H9 (cell line): Measurements from ENCODE around the gene MIER2. TPM values are rescaled to one million over a fixed set of nuclear protein-coding genes. Genes with fewer than 3 reads are reported as not detected.

ENCODE experiments used
- DNase-seq: peaks from one replicate; pipeline ENCODE4 v3.0.0-alpha.2; 2017
- H2AFZ ChIP-seq: one replicate; pipeline ENCODE4 v1.6.1; 2013; ENCODE audit warnings: mild to moderate bottlenecking, low read length, control low read depth, moderate library complexity
- H2AK5ac ChIP-seq: 2 replicates; pipeline ENCODE4 v1.6.1; 2013; ENCODE audit warnings: low read length, control low read depth, mixed read lengths; ENCODE audit not compliant: insufficient read length
- H2BK120ac ChIP-seq: one replicate; pipeline ENCODE4 v1.6.1; 2013; ENCODE audit warnings: low read depth, mild to moderate bottlenecking, low read length, control low read depth, inconsistent platforms; ENCODE audit not compliant: poor library complexity, severe bottlenecking
- H2BK12ac ChIP-seq: 2 replicates; pipeline ENCODE4 v1.6.1; 2013; ENCODE audit warnings: low read length, control low read depth, mixed read lengths, low read depth; ENCODE audit not compliant: insufficient read length
- H2BK15ac ChIP-seq: 2 replicates; pipeline ENCODE4 v1.6.1; 2013; ENCODE audit warnings: low read depth, low read length, control low read depth
- H2BK20ac ChIP-seq: one replicate; pipeline ENCODE4 v1.6.1; 2013; ENCODE audit warnings: low read depth, mild to moderate bottlenecking, low read length, control low read depth, inconsistent platforms; ENCODE audit not compliant: poor library complexity, severe bottlenecking
- H2BK5ac ChIP-seq: 2 replicates; pipeline ENCODE4 v1.6.1; 2013; ENCODE audit warnings: low read length, control low read depth, mixed read lengths; ENCODE audit not compliant: insufficient read length
- H3K14ac ChIP-seq: 2 replicates; pipeline ENCODE4 v1.6.1; 2013; ENCODE audit warnings: low read length, control low read depth; ENCODE audit not compliant: insufficient read depth
- H3K18ac ChIP-seq: 2 replicates; pipeline ENCODE4 v1.6.1; 2013; ENCODE audit warnings: low read depth, mild to moderate bottlenecking, mixed read lengths, low read length, control low read depth; ENCODE audit not compliant: insufficient read length
- H3K23ac ChIP-seq: 2 replicates; pipeline ENCODE4 v1.6.1; 2013; ENCODE audit warnings: low read length, control low read depth, mixed read lengths, low read depth; ENCODE audit not compliant: insufficient read length
- H3K23me2 ChIP-seq: 2 replicates; pipeline ENCODE4 v1.6.1; 2013; ENCODE audit warnings: low read depth, mild to moderate bottlenecking, mixed read lengths, low read length, control low read depth; ENCODE audit not compliant: insufficient read length, poor library complexity, severe bottlenecking
- H3K27ac ChIP-seq: 2 replicates; pipeline ENCODE4 v1.5.1; 2013; ENCODE audit warnings: low read length, control low read depth, mixed read lengths, low read depth; ENCODE audit not compliant: insufficient read length
- H3K27me3 ChIP-seq: 2 replicates; pipeline ENCODE4 v1.6.1; 2013; ENCODE audit warnings: low read length, control low read depth, inconsistent platforms; ENCODE audit not compliant: insufficient read depth
- H3K4ac ChIP-seq: 2 replicates; pipeline ENCODE4 v1.6.1; 2013; ENCODE audit warnings: low read depth, mild to moderate bottlenecking, control low read depth, inconsistent platforms, low read length, moderate library complexity
- H3K4me1 ChIP-seq: 2 replicates; pipeline ENCODE4 v1.6.1; 2013; ENCODE audit warnings: low read length, control low read depth, inconsistent platforms; ENCODE audit not compliant: insufficient read depth
- H3K4me2 ChIP-seq: 2 replicates; pipeline ENCODE4 v1.6.1; 2013; ENCODE audit warnings: low read length, control low read depth, mixed read lengths; ENCODE audit not compliant: insufficient read length, insufficient read depth
- H3K56ac ChIP-seq: 2 replicates; pipeline ENCODE4 v1.6.1; 2013; ENCODE audit warnings: low read depth, mild to moderate bottlenecking, mixed read lengths, low read length, control low read depth; ENCODE audit not compliant: insufficient read length
- H3K79me1 ChIP-seq: 2 replicates; pipeline ENCODE4 v1.6.1; 2013; ENCODE audit warnings: low read depth, mild to moderate bottlenecking, moderate library complexity, low read length, control low read depth, inconsistent platforms; ENCODE audit not compliant: insufficient read depth, poor library complexity, severe bottlenecking
- H3K79me2 ChIP-seq: 2 replicates; pipeline ENCODE4 v1.6.1; 2013; ENCODE audit warnings: low read length, control low read depth, inconsistent platforms; ENCODE audit not compliant: insufficient read depth
- H3K9ac ChIP-seq: 2 replicates; pipeline ENCODE4 v1.6.1; 2013; ENCODE audit warnings: low read length, control low read depth, mixed read lengths; ENCODE audit not compliant: insufficient read length; ENCODE audit errors: extremely low read depth
- H3K9me3 ChIP-seq: one replicate; pipeline ENCODE4 v1.6.1; 2013; ENCODE audit warnings: low read depth, low read length, inconsistent platforms; ENCODE audit not compliant: control insufficient read depth
- H3T11ph ChIP-seq: one replicate; pipeline ENCODE4 v1.6.1; 2013; ENCODE audit warnings: mild to moderate bottlenecking, low read length, control low read depth, inconsistent platforms
- H4K20me1 ChIP-seq: one replicate; pipeline ENCODE4 v1.6.1; 2013; ENCODE audit not compliant: control insufficient read depth, insufficient read length, insufficient read depth
- H4K5ac ChIP-seq: 2 replicates; pipeline ENCODE4 v1.6.1; 2013; ENCODE audit warnings: low read depth, mild to moderate bottlenecking, mixed read lengths, low read length, control low read depth; ENCODE audit not compliant: insufficient read length
- H4K8ac ChIP-seq: replicated peaks from 2 replicates; pipeline ENCODE4 v1.6.1; 2013; ENCODE audit warnings: low read length, control low read depth, mixed read lengths, low read depth; ENCODE audit not compliant: insufficient read length
- H4K91ac ChIP-seq: 2 replicates; pipeline ENCODE4 v1.6.1; 2013; ENCODE audit warnings: low read depth, mild to moderate bottlenecking, moderate library complexity, mixed read lengths, low read length, control low read depth; ENCODE audit not compliant: insufficient read length
- H3K27ac Mint-ChIP-seq, 3 experiments: 2 replicates in 2 of 3; 3 replicates in 1 of 3; pipeline ENCODE4 v1.8.0; 2020 to 2021; ENCODE audit warnings: mixed read lengths in 3 of 3, mild to moderate bottlenecking in 1 of 3, moderate library complexity in 1 of 3
- H3K27me3 Mint-ChIP-seq: 2 replicates; pipeline ENCODE4 v1.8.0; 2021; ENCODE audit warnings: low read depth, mild to moderate bottlenecking, moderate library complexity, mixed read lengths
- H3K36me3 Mint-ChIP-seq, 3 experiments: 2 replicates in 2 of 3; 3 replicates in 1 of 3; pipeline ENCODE4 v1.8.0; 2020 to 2021; ENCODE audit warnings: low read depth in 3 of 3, mixed read lengths in 3 of 3; ENCODE audit not compliant: insufficient read depth in 1 of 3
- H3K4me1 Mint-ChIP-seq, 2 experiments: 2 replicates each; pipeline ENCODE4 v1.8.0; 2020; ENCODE audit warnings: mixed read lengths in 2 of 2
- H3K4me3 Mint-ChIP-seq, 2 experiments: 2 replicates in 1 of 2; 3 replicates in 1 of 2; pipeline ENCODE4 v1.8.0; 2020 to 2021; ENCODE audit warnings: mild to moderate bottlenecking in 2 of 2, mixed read lengths in 2 of 2, moderate library complexity in 1 of 2
- H3K9me3 Mint-ChIP-seq, 2 experiments: 2 replicates in 1 of 2; 3 replicates in 1 of 2; pipeline ENCODE4 v1.8.0; 2020; ENCODE audit warnings: mild to moderate bottlenecking in 2 of 2, mixed read lengths in 2 of 2, moderate library complexity in 1 of 2
- WGBS: extraction: QIAGEN DNeasy Blood & Tissue Kit; methylation state at CpG from one replicate; pipeline ENCODE4 v1.1.7; 2013; ENCODE audit warnings: missing lambda C conversion rate, low lambda C conversion rate, mixed read lengths; ENCODE audit not compliant: insufficient read length; ENCODE audit errors: extremely low coverage; 5-methylcytosine and 5-hydroxymethylcytosine counted together
- total RNA-seq: library from RNA; stranded (reverse); gene quantifications from 2 replicates; pipeline ENCODE4 v1.2.1, GENCODE V29; 2021
- TF ChIP-seq, protein P1 (sequence below): fragments of 200-600 bp; sonication (generic); conservative IDR thresholded peaks from 3 replicates; pipeline ENCODE4 v1.8.0; 2021; ENCODE audit warnings: antibody characterized with exemption, mild to moderate bottlenecking

Gene MIER2
- total RNA-seq, 1 experiment from 2014 or later = 60.5 TPM

DNA sequence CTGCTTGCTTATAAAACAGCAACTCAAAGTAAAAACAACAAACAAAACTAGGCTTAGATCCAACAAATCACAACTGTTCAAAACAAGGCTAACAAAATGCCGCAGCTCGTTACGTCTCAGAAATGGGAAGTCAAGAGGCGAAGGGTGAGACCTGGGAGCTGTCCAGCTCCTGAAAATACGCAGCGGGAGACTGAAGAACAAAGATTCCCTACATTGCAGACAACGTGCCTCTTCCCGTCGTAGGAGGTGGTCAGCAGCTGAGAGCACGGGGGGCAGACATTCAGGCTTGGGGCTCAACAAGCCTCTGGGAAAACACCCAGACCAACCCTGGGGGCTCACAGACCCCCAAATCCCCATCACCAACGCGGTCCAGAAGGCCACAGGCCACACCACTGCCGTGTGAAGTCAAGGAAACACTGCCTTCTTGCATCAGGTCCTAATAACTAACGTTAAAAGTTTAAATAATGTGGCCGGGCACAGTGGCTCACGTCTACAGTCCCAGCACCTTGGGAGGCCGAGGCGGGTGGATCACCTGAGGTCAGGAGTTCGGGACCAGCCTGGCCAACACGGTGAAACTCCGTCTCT, 66.9 kb downstream of the MIER2 start:
- no peak overlapping the region for H2BK20ac ChIP-seq
- H3K23ac ChIP-seq = no peak overlapping the region
- no peak overlapping the region for H2BK5ac ChIP-seq
- H3K79me1 ChIP-seq = no peaks in the 10 kb centered on the region
- H4K8ac ChIP-seq = no peak overlapping the region
- no peak overlapping the region for H3K27ac ChIP-seq
- peaks cover 12 to 40% (median 24%) of the 10 kb centered on the region in 3 experiments for H3K36me3 Mint-ChIP-seq
- H3K23me2 ChIP-seq = no peaks in the 10 kb centered on the region
- H3K4me3 Mint-ChIP-seq = peak overlapping the region in 1 of 2 experiments; percentile 59; a peak in 1 of 5 replicates
- no peak overlapping the region for H3K9ac ChIP-seq
- H2AFZ ChIP-seq = no peak overlapping the region
- H3K18ac ChIP-seq = no peak overlapping the region
- no peak overlapping the region for H2BK15ac ChIP-seq
- H3K4me2 ChIP-seq = no peak overlapping the region
- H3K4ac ChIP-seq = no peak overlapping the region
- DNase-seq = peak; percentile 77
- peaks cover 2% of the 10 kb centered on the region for H3K27me3 Mint-ChIP-seq
- H3K27me3 ChIP-seq = no peaks in the 10 kb centered on the region
- no peaks in the 10 kb centered on the region for H4K20me1 ChIP-seq
- H3K9me3 Mint-ChIP-seq = peaks cover 0 to 2% of the 10 kb centered on the region in 2 experiments; a peak in 2 of 5 replicates
- H4K5ac ChIP-seq = no peak overlapping the region
- no peak overlapping the region for H2BK12ac ChIP-seq
- H2AK5ac ChIP-seq = no peak overlapping the region
- H3K14ac ChIP-seq = no peak overlapping the region
- no peaks in the 10 kb centered on the region for H3K79me2 ChIP-seq
- H3K9me3 ChIP-seq = no peaks in the 10 kb centered on the region
- H4K91ac ChIP-seq = no peak overlapping the region
- no peak overlapping the region for H3T11ph ChIP-seq
- TF ChIP-seq, protein P1, sequence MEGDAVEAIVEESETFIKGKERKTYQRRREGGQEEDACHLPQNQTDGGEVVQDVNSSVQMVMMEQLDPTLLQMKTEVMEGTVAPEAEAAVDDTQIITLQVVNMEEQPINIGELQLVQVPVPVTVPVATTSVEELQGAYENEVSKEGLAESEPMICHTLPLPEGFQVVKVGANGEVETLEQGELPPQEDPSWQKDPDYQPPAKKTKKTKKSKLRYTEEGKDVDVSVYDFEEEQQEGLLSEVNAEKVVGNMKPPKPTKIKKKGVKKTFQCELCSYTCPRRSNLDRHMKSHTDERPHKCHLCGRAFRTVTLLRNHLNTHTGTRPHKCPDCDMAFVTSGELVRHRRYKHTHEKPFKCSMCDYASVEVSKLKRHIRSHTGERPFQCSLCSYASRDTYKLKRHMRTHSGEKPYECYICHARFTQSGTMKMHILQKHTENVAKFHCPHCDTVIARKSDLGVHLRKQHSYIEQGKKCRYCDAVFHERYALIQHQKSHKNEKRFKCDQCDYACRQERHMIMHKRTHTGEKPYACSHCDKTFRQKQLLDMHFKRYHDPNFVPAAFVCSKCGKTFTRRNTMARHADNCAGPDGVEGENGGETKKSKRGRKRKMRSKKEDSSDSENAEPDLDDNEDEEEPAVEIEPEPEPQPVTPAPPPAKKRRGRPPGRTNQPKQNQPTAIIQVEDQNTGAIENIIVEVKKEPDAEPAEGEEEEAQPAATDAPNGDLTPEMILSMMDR = no peak
- H2BK120ac ChIP-seq = no peak overlapping the region
- H3K4me1 Mint-ChIP-seq = peaks cover 12 to 26% of the 10 kb centered on the region in 2 experiments
- H3K4me1 ChIP-seq = peaks cover 5% of the 10 kb centered on the region
- no peak overlapping the region for H3K56ac ChIP-seq
- H3K27ac Mint-ChIP-seq = no peak overlapping the region
- no CpG with 5 or more reads among the region's 21 CpGs for WGBS
